GM12872 (cell line): ENCODE measurements around the gene TMEM139.

Experiments
- CTCF ChIP-seq: IDR thresholded peaks from 3 replicates; pipeline ENCODE4 v1.5.1; 2011; ENCODE audit warnings: low read depth, mild to moderate bottlenecking, low read length, moderate library complexity; ENCODE audit not compliant: insufficient read depth

The TMEM139 gene

GRCh38 chr7:143272871-143273270, 11.9 kb upstream of the TMEM139 start:
- TF ChIP-seq CTCF: no peak

GRCh38 chr7:143279186-143280098, 5.3 kb upstream of the TMEM139 start:
- TF ChIP-seq CTCF: no peak

GRCh38 chr7:143280160-143280559, 4.6 kb upstream of the TMEM139 start:
- TF ChIP-seq CTCF: no peak

- TF ChIP-seq CTCF: no peak
Measured at GRCh38 chr7:143280566-143280965, 4.2 kb upstream of the TMEM139 start.

- no peak for TF ChIP-seq CTCF
Measured at GRCh38 chr7:143281529-143281928, 3.2 kb upstream of the TMEM139 start.

- TF ChIP-seq CTCF: no peak
Measured at GRCh38 chr7:143282124-143282523, 2.6 kb upstream of the TMEM139 start.

- TF ChIP-seq CTCF: no peak
Measured at GRCh38 chr7:143283381-143283780, 1.4 kb upstream of the TMEM139 start.
